ENCODE data around the gene INO80E.

Gene INO80E

DNA sequence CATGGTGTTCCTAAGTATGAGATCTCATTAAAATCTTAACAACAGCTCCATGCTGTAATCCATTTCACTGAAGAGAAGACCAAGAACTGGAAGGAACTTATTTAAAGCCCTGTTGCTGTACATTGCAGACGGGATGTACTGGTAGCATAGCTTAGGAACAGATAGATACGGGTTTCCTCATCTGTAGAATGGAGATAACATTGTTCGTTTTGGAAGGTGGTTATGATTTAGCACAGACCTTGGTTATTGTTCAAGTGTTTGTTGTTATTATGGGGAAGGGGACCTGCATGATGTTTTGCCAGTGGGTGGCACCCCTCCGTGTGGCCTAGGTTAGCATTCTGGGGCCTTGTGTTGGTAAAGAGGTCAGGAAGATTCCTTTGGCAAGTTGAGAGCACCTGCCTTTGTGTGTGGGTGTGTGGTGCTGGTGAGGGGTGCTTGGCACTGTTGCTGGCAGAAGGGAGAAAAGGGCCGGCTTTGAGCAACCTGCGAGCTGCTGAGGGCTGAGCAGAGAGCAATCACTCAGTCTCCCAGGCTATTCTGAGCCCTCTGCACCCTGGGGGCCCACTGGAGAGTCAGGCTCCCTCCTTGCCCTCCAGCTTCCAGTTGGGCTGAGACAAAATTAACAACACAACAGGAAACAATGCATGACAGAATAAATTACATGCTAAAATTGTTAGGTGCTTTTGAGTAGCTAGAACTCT is 20.1 kb upstream of the INO80E start:
- peak; percentile 42 for DNase-seq

DNA sequence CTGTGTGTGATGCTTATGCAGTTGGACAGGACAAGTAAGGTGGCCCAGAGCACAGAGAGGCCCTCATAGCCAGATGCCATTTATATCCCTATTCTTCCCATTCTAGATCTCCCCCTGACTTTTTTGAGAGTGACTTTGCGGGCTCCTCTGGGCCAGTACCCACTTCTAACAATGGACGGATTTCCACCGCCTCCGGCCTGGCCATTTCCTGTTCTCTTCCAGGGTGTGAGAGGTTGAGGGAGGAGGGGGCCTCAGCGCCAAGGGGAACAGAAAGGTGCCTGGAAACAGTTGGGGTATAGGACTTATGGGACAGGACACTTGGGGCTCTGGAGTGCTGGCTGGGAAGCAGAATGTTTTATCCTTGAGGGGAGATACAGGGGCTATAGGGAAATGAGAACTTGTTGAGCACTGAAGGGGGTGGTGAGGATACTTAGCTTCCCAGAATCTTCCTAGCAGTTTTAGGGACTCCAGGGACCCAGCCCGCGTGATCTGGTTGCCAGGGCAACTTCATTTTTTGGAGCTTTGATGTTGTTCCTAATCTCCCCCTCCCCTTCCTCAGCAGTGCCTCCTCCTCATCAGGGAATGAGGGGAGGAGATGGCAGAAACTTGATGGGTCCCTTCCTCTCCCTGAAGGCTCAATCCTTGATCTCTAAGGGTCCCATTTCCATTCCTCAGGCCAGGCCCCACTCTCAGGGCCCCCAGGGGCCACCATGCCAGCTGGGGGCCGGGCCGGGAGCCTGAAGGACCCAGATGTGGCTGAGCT is 18.8 kb upstream of the INO80E start:
- no peak for DNase-seq

DNA sequence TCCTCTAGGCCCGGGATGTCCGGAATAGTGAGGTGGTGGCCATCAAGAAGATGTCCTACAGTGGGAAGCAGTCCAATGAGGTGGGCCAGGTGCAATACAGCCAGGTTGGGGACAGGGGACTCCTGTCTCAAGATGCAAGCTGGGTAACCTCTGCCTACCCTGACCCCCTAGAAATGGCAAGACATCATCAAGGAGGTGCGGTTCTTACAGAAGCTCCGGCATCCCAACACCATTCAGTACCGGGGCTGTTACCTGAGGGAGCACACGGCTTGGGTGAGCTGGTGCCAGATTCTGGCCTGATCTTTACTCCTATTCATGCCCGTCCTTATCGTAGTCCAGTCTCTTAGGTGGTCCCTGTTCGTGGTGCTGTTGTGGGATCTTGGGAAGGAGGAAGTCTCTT is 18.0 kb upstream of the INO80E start:
- DNase-seq, result no peak

DNA sequence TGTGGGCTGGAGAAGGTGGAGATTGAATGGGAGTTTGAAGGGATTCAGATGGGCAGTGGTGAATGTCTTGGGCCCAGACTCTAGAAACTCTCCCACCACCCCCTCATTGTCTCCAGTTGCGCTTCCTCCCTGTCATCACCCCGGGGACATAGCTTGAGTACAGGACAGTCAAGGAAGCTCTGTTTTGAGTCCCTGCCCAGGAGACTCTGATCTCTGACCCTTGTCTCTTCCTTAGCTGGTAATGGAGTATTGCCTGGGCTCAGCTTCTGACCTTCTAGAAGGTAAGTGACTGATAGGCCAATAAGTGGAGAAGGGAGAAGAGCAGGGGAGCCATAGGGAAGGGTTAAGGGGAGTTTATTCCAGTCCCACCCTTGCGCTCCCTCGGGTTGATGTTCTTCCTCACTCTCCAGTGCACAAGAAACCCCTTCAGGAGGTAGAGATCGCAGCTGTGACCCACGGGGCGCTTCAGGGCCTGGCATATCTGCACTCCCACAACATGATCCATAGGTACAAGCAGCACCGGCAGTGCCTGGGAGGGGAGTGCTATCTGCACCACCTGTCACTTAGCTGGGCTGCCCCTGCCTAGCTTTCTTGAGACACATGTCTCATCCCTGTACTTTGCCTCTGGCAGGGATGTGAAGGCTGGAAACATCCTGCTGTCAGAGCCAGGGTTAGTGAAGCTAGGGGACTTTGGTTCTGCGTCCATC is 17.3 kb upstream of the INO80E start:
- no peak for DNase-seq

DNA sequence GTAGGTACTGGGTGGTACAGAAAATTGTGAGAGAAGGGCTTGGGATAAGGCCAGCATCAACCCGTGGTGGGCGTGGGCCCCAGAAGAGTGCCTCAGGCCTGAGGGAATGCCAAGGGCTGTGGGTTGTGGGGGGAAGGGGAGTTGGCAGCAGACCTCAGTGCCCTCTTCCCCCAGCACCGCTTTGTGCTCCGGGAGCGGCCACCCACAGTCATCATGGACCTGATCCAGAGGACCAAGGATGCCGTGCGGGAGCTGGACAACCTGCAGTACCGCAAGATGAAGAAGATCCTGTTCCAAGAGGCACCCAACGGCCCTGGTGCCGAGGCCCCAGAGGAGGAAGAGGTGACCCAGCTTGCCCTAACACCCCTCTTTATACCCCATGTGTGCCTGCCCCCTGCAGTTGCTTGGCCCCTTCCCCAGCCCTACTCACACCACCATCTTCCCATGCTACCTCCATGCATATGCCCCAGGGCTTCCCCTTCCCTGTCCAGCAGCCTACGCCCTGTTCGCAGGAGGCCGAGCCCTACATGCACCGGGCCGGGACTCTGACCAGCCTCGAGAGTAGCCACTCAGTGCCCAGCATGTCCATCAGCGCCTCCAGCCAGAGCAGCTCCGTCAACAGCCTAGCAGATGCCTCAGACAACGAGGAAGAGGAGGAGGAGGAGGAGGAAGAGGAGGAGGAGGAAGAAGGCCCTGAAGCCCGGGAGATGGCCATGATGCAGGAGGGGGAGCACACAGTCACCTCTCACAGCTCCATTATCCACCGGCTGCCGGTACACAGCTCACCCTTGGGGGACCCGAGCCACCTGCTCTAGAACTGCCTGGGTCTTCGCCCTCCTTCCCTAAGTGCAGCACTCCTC is 13.3 kb upstream of the INO80E start:
- DNase-seq, result no peak

DNA sequence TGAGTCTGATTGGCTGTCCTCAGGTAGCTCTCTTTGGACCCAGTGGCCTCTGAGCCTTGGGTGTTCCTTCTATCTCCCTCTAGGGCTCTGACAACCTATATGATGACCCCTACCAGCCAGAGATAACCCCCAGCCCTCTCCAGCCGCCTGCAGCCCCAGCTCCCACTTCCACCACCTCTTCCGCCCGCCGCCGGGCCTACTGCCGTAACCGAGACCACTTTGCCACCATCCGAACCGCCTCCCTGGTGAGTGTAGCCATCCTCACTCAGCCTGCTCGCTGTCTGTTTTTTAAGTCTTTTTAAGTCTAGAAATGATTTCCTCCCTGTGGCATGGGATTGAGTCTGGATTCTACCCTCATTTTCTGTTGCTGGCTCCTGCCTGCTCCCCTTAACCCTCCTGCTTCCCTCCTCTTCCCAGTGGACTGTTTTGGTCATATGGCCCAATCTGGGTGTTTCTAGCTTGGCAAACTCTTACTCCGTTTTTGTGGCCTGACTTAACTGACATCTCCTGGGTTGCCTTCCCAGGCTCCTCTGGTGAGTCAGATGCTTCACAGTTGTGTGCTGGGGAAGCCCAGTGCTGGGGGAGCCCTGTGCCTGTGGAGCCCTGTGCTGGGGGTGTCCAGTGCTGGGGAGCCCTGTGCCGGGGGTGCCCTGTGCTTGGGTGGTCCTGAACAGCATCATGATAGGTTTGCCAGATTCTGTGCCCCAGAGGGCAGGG is 12.5 kb upstream of the INO80E start:
- DNase-seq, result no peak

DNA sequence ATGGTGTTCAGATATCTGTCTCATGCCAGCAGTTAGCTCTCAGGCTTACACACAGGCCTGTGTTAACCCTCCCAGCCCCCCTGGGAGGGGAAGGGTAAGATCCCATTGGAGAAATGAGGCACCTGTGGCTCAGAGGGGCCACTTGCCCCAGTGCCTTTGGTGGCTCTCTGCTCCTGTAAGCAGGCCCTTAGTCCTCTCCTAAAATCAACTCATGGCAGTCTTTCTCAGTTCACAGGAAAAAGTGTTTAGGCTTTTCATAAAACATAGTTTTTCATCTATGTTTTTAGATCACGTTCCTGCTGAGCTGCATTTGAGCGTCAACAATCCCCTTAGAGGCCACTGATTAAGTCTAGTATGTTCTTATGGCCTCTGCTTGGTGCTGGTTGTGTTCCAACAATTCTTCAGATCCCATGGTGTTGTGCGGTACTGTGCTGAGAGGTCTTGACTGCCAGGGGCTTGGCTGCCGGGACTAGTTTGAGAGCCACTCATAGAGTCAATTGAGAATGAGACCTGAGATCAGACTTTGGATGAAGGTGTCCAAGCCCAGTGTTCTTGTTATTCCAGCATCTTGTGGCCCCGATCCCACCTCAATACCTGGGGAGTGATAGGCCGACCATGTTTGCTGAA is 11.8 kb upstream of the INO80E start:
- no peak for DNase-seq

DNA sequence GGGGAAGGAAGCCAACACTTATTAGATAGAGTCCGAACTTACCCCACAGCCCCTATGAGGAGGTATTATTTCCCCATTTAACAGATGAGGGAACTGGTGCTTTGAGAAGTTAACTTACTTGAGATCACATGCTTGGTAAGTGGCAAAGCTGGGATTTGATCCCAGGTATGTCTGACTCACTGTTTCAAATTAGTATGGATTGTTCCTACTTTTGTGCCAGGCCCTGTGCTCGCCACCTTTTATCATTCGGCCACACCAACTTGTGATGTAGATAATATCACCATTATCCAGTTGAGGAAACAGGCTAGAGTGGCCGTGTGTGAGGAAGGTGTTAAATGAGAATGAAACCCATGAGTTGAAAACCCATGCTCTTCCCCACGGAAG is 11.3 kb upstream of the INO80E start:
- DNase-seq, result no peak

DNA sequence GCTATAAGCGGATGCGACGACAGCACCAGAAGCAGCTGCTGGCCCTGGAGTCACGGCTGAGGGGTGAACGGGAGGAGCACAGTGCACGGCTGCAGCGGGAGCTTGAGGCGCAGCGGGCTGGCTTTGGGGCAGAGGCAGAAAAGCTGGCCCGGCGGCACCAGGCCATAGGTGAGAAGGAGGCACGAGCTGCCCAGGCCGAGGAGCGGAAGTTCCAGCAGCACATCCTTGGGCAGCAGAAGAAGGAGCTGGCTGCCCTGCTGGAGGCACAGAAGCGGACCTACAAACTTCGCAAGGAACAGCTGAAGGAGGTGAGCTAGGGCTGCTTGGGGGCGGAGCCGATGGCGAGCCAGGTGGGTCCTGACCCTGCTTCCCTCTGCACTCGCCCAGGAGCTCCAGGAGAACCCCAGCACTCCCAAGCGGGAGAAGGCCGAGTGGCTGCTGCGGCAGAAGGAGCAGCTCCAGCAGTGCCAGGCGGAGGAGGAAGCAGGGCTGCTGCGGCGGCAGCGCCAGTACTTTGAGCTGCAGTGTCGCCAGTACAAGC is 10.7 kb upstream of the INO80E start:
- DNase-seq, result no peak

DNA sequence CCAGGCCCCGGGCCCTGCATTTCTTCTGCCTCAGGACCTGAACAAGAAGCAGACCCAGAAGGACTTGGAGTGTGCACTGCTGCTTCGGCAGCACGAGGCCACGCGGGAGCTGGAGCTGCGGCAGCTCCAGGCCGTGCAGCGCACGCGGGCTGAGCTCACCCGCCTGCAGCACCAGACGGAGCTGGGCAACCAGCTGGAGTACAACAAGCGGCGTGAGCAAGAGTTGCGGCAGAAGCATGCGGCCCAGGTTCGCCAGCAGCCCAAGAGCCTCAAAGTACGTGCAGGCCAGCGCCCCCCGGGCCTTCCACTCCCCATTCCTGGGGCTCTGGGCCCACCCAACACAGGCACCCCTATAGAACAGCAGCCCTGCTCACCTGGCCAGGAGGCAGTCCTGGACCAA is 9.8 kb upstream of the INO80E start:
- no peak for DNase-seq

DNA sequence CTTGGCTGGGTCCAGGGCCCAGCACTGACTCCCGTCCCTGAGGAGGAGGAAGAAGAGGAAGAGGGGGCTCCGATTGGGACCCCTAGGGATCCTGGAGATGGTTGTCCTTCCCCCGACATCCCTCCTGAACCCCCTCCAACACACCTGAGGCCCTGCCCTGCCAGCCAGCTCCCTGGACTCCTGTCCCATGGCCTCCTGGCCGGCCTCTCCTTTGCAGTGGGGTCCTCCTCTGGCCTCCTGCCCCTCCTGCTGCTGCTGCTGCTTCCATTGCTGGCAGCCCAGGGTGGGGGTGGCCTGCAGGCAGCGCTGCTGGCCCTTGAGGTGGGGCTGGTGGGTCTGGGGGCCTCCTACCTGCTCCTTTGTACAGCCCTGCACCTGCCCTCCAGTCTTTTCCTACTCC is 9.1 kb upstream of the INO80E start:
- no peak for DNase-seq

DNA sequence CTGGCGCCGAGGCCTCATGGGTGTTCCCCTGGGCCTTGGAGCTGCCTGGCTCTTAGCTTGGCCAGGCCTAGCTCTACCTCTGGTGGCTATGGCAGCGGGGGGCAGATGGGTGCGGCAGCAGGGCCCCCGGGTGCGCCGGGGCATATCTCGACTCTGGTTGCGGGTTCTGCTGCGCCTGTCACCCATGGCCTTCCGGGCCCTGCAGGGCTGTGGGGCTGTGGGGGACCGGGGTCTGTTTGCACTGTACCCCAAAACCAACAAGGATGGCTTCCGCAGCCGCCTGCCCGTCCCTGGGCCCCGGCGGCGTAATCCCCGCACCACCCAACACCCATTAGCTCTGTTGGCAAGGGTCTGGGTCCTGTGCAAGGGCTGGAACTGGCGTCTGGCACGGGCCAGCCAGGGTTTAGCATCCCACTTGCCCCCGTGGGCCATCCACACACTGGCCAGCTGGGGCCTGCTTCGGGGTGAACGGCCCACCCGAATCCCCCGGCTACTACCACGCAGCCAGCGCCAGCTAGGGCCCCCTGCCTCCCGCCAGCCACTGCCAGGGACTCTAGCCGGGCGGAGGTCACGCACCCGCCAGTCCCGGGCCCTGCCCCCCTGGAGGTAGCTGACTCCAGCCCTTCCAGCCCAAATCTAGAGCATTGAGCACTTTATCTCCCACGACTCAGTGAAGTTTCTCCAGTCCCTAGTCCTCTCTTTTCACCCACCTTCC is 8.5 kb upstream of the INO80E start:
- no peak for DNase-seq

DNA sequence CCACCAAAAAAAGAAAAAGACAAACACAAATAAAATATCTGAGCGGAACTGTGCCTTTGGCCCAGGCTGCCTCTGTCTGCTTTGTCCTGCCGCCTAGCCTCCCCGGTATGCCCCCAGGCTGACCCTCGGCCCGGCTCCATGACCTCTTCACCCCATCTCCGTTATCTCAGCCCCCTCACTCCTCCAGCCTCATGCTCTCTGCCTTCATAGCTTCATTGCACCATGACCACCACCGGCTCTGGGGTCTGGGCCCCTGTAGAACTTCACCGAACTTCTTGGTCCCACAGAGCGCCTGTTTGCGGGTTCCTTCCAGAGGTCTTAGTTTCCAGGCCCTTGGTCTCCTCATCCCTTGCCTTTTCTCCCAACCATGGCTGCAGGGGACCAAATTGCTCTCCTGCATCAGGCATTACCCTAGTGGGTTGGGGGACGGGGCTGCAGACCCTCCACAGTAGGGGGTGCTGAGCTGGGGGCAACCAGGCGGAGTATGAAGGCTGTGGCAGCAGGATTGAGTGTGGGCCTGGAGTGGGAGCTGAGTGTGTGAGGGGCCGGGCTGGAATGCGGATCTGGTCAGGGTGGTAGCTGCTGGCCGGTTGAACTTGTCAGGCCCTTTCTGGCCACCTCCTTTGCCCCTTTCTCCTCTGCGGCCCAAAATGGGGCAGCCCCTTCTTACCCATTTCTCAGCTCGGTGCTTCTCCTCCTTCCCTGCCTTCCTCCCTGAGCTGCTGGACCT is 7.5 kb upstream of the INO80E start:
- DNase-seq, result no peak

DNA sequence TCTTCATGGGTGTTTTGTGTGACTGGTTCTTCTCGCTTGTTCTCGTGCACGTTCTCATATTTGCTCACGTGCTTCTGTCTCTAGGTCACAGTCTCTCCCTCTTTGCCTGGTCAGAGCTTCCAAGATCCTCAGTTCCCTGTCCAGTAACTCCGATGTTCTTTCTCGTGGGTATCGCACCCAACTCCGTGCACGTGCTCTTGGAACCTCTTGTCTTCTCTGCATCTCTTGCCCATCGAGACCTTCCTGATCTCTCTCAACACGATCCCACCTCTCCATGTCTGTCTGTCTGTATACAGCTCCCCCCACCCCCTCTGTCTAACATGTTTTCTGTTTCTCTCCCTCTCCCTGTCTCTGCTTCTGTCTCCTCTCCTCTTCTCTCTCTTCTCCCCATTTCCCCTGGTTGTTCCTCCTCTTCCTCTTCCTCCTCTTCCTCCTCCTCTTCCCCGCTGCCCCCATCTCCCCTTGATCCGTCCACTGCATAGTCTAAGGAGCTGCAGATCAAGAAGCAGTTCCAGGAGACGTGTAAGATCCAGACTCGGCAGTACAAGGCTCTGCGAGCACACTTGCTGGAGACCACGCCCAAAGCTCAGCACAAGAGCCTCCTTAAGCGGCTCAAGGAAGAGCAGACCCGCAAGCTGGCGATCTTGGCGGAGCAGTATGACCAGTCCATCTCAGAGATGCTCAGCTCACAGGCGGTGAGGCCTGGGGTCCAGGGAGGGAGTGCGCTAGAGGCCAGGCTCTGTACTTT is 6.8 kb upstream of the INO80E start:
- no peak for DNase-seq

DNA sequence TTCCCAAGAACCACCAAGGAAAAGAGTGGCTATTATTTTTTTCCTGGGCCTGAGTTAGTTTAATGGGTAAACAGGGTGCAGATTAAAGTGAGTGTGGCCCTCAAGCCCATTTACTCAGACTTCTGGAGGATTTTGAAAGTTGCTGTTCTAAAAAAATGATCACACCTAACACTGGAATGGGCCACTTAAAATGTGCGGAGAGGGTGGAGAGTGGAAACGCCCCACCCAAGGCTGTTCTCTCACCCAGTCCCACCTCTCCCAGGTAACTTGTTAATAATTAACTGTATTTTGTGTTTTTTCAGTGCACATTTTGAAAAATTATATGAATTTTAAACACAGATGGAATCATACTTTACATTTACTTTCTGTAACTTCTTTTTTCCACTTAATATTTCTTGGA is 6.0 kb upstream of the INO80E start:
- no peak for DNase-seq

DNA sequence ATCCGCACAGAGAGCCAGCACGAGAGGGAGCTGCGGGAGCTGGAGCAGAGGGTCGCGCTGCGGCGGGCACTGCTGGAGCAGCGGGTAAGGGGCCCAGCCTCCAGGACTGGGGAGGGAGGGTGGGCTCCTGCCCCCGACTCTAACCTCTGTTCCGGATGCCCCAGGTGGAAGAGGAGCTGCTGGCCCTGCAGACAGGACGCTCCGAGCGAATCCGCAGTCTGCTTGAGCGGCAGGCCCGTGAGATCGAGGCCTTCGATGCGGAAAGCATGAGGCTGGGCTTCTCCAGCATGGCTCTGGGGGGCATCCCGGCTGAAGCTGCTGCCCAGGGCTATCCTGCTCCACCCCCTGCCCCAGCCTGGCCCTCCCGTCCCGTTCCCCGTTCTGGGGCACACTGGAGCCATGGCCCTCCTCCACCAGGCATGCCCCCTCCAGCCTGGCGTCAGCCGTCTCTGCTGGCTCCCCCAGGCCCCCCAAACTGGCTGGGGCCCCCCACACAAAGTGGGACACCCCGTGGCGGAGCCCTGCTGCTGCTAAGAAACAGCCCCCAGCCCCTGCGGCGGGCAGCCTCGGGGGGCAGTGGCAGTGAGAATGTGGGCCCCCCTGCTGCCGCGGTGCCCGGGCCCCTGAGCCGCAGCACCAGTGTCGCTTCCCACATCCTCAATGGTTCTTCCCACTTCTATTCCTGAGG is 5.0 kb upstream of the INO80E start:
- no peak for DNase-seq

DNA sequence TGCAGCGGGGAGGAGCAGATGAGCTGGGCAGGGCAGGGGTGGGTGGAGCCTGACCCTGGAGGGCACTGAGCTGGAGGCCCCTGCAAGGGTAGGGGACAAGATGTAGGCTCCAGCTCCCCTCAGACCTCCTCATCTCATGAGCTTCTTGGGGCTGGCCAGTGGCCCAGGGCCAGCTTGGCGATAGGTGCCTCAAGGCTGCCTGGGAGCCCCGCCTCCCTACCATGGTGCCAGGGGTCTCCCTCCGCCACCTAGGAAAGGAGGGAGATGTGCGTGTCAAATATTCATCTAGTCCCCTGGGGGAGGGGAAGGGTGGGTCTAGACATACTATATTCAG is 4.5 kb upstream of the INO80E start:
- no peak for DNase-seq

DNA sequence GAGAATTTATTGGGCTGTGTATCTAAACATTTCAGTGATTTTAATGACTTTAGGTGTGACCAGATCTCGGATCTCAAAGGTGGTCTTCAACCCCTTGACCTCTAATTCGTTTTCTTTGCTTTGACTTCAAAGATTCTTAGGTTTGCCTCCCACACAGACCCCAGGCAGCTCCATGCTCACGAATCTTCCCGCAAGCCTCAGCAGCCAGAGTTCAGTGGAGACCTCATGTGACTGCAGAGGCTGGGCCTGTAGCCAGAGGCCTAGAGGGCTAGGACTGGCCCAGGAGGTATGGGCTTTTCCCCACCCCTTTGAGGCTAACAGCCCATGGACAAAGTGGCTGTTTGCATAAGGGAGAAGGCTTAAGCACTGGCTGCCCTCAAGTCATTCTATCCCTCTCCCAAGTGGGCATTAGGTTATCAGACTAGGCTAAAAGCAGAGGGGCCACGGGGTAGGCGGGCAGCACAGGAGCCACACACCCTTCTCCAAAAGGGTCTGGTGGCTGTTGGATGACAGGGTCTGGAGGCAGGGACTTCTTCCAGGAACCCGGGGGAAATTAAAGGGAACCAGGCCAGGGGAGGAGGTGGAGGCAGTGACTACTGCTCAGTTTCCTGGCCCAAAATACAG is 3.6 kb upstream of the INO80E start:
- no peak for DNase-seq

Measured in islet precursor cell (in vitro differentiated cells).